HG02763 (cell line): ENCODE data around the gene MLXIP.
A peak's percentile ranks its signal among the peaks of the same experiment; 100 is the strongest.
"Not testable (repeated sequence)": the region's sequence is repeated elsewhere in the genome, so short reads cannot be mapped to it uniquely, and the experiment has no call there.

Experiments used
- ATAC-seq: cut with Tn5 transposase; IDR thresholded peaks from one replicate; pipeline ENCODE4 v1.9.1; 2021; ENCODE audit warnings: mild to moderate bottlenecking, moderate library complexity; ENCODE audit not compliant: unreplicated experiment

The MLXIP gene

GRCh38 chr12:122078141-122079032 lies at the start of gene MLXIP:
MLXIP (plus strand) TSS chr12:122078756; CDS start chr12:122078854, 98 bp downstream.
- ATAC-seq: peak; percentile 81

GRCh38 chr12:122028905-122029560 lies 49.5 kb upstream of the MLXIP start:
- no peak for ATAC-seq

- ATAC-seq: no peak
These were observed 48.7 kb upstream of the MLXIP start for GRCh38 chr12:122029620-122030423.

- no peak for ATAC-seq
These were observed 48.0 kb upstream of the MLXIP start for GRCh38 chr12:122030424-122031035.

- no peak for ATAC-seq
These were observed 47.0 kb upstream of the MLXIP start for GRCh38 chr12:122031342-122032216.

GRCh38 chr12:122032580-122032979 lies 46.0 kb upstream of the MLXIP start:
- ATAC-seq: no peak

GRCh38 chr12:122035292-122035691 lies 43.3 kb upstream of the MLXIP start:
- ATAC-seq: no peak

GRCh38 chr12:122036153-122036552 lies 42.4 kb upstream of the MLXIP start:
- no peak for ATAC-seq

GRCh38 chr12:122040579-122041386 lies 37.8 kb upstream of the MLXIP start:
- ATAC-seq: no peak

GRCh38 chr12:122041458-122041857 lies 37.1 kb upstream of the MLXIP start:
- not testable (repeated sequence) for ATAC-seq

GRCh38 chr12:122042910-122043309 lies 35.6 kb upstream of the MLXIP start:
- ATAC-seq: no peak

GRCh38 chr12:122043476-122043875 lies 35.1 kb upstream of the MLXIP start:
- no peak for ATAC-seq

- ATAC-seq: no peak
These were observed 33.3 kb upstream of the MLXIP start for GRCh38 chr12:122045262-122045661.

GRCh38 chr12:122046145-122046544 lies 32.4 kb upstream of the MLXIP start:
- ATAC-seq: no peak

- no peak for ATAC-seq
These were observed 30.4 kb upstream of the MLXIP start for GRCh38 chr12:122048151-122048550.

- no peak for ATAC-seq
These were observed 28.7 kb upstream of the MLXIP start for GRCh38 chr12:122049827-122050226.

- ATAC-seq: no peak
These were observed 27.9 kb upstream of the MLXIP start for GRCh38 chr12:122050706-122051105.

GRCh38 chr12:122051231-122051876 lies 27.2 kb upstream of the MLXIP start:
- no peak for ATAC-seq

GRCh38 chr12:122052285-122052684 lies 26.3 kb upstream of the MLXIP start:
- ATAC-seq: no peak
